Stromal cell of bone marrow (primary cell): ENCODE measurements around the gene PCNX2.

ENCODE experiments used
- DNase-seq: peaks from one replicate; pipeline ENCODE4 v3.0.0-alpha.2; 2012; ENCODE audit warnings: low read depth

Gene PCNX2

DNA sequence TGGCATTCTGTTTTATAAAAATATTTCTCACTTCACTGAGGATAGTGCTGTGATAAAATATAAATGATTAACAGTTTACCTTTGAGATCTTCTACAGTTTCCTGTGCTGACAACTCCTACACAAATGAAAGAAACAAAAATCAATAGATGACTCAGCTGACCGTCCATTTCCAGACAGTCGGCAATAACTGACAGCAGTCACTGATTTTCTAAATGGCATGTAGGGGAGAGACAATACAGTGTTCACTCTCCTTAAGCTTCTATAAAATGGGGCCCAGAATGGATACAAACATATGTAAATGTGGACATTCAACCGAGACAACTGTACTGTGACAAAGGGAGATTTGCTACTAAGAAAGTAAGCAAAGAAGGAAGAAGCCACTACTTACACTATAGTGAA, 34.3 kb downstream of the PCNX2 start:
- no peak for DNase-seq

DNA sequence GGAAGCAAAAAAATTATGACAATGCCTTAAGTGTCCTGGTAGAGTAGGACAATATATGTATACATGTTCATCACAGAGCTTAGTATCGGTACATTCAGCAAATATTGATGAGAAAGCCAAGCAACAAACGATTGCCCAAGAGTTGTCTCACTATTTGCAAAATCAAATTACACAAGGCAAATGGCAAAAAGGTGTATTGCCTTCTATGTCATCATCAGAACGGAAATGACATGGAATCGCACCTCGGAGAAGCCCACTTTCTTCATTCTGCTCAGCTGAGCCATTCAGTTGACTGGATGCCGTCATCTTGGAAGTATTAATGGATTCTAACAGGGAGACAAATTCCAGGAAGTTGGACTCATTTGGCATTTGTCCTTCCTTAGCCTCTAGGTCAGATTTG, 37.7 kb downstream of the PCNX2 start:
- no peak for DNase-seq

DNA sequence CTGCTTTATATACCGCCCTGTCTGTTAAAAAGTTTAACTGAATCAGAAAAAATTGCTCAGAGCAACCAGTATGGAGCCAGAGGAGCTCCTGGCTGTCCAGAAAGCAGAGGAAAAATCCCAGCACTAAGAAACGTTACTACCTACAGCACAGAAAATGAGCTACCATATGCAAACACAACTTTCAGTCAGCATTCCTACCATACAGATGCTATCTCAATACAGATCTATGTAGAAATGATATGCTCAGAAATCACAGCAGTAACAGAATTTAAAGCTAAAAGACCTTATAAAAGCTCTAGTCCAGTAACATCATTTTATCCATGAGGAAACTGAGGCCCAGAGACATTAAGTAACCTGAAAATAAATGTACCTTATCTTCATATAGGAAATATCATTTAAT, 38.7 kb downstream of the PCNX2 start:
- DNase-seq, result no peak

DNA sequence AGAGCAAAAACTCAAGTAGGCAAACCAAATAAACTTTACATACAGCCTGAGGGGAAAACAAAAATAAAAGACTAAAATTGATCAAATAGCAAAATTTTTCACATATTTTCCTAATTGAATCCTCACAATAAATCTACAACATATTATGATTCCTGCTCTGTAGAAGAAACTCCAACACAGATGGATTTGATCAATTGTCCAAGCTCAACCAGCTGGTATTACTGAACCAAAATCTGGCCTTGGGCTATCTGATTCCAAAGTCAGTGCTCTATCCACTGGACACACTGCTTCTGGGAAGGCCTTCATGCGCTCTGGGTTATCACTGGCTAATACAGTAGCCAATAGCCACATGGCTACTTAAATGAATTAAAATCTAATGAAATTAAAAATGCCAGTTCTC, 39.3 kb downstream of the PCNX2 start:
- DNase-seq, result no peak

DNA sequence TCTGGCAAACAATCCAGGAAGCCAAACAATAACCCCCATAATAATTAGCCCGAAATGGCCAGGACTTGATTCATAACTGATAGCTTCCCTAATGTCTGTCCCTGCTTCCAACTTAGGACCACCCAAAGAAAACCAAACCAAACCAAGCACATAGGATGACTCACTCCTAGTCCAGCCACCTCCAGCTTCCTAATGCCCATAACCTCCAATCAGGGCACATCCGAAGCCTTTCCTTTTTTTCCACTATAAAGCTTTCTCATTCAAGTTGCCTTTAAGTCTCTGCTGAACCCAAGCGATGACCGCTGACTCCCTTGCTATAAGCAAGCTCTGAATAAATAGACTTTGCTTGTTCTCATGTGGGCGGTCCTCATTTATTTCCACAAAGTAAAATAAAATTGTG, 40.4 kb downstream of the PCNX2 start:
- DNase-seq, result no peak

DNA sequence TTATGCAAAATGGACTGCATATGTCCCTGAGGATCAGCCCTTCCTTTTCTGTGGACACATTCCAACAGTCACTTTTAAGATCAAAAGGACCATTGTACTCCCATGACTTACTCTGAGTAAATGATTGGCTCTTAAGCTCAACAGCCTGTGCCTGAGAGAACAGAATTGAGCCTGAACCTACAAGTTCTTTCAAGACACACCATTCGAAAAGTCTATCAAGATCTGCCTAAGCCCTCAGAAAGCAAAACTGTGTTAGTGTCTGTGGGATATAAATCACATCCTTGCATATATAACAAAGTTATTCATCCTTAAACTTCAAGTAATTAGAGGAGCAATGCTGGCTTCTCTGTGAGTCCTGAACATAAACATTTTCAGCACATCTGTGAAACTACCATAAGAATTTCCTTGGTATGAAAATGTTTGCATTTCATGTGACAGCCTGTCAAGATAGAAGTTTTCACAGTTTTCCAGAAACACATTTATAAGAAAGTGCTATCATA, 41.6 kb downstream of the PCNX2 start:
- DNase-seq, result no peak

DNA sequence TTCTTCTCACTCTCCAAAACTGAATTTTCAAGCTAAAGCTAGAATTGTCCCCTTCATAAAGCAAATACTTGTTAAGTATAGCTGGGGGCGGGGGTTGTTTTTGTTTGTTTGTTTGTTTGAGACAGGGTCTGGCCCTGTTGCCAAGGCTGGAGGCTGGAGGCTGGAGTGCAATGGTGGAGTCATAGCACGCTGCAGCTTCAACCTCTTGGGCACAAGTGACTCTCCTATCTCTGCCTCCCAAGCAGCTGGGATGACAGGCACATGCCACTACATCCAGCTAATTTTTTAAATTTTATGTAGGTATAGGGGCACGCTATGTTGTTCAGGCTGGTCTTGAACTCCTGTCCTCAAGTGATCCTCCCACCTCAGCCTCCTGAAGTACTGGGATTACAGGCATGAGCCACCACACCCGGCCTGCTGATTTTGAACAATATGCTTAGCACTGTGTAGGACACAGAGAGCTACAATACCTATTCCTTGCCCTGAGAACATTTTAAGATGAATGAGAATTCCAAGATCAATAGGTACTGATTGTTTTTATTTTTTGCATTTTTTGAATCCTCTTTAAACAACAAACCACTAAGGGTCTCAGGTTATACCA, 42.2 kb downstream of the PCNX2 start:
- DNase-seq, result no peak

DNA sequence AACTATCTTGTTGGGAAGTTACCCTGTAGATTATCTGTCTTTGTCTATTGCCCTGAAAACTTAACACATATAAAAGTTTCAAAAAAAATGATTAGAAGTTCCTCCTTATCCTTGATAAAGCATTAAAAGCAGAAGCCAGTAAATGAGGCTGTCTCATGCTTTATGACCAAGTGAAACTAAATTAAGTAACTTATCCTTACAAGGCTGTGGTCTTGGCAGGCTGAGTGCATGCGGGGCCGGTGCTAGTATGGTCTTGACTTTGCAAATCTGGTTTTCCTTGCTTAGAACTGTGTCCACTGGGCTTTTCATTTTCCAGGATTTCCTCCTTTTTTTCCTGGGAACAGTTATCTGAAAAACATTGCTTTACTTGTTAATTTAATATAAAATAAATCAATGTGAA, 43.1 kb downstream of the PCNX2 start:
- no peak for DNase-seq

DNA sequence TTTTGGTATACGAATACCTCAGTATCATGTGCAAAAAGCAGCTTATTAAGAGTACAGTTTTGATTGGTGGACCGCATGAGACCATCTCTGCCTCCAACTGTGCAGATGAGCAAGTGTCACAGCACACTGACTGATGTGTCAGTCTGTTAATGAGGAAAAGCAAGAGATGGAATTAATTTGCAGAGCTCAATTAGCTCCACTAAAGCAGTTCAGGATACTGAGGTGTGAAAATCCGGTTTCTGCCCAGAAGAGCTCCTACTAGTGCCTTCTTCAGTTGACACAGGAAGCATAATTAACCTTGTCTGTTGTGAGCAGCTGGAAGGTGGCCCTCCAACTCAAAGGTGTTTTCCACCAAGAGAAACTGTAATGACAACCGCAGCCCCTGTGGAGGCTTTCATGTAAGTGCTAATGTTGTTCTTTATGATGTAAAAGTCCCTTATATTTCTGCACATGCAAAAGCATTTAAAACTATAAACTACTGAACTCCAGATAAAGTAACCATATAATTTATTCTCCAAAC, 44.3 kb downstream of the PCNX2 start:
- no peak for DNase-seq

DNA sequence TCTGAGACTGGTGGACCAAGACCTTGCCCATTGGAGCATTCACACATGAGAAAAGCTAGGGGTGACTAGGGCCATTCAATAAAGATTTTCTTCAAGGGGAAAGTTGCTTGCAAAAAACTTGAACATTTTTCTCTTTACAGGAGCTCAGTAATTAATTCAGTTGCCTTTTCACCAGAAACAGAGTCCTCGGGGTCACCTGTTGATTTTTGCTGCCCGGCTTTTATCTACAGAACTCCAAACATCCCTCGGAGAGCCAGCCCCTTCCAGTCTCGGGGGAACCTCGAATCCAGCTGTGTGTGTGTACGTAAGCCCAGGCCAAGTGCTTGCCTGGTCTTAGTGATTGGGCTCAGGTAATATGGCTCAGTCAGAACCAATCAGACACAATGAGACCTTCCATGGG, 47.5 kb downstream of the PCNX2 start:
- no peak for DNase-seq

DNA sequence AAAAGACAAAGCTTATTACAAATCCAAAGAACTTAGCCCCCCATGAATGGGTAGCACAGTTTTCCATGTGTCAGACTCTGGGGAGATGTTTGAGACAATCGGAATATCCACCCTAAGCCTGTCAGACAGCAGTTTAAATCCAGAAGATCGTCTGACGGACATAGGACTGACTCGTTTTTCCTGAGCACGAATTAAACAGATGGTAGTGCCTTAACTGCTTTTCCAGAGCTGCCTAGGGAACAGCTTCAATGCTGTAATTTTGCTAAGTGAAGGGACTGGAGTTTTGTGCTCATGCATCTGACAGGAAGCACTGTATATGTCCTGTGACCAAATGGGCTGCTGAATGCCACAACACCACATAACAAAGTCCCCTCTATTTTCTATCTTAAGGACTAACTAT, 48.6 kb downstream of the PCNX2 start:
- no peak for DNase-seq

DNA sequence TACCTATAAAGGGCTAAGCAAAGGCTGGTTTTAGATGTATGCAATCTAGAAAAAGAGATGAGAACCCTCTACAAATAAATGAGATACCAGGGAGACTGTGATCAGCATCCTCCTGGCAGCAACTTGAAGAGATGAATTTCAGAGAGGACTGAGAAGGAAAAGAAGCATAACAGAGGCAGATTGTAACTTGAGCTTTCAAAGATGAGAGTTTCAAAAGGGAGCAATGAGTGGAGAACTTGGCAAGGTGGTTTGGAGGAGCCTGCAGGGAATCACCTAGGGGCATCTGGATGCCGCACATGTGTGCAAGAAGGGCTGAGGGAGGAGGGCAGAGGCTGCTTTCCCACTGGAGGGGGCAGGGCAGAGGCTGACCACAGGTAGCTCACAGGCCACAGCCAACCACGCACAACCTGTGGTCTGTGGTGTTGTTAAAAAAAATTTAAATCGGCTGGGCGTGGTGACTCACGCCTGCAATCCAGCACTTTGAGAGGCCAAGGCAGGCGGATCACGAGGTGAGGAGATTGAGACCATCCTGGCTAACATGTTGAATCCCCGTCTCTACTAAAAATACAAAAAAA, 50.2 kb downstream of the PCNX2 start:
- DNase-seq, result no peak

DNA sequence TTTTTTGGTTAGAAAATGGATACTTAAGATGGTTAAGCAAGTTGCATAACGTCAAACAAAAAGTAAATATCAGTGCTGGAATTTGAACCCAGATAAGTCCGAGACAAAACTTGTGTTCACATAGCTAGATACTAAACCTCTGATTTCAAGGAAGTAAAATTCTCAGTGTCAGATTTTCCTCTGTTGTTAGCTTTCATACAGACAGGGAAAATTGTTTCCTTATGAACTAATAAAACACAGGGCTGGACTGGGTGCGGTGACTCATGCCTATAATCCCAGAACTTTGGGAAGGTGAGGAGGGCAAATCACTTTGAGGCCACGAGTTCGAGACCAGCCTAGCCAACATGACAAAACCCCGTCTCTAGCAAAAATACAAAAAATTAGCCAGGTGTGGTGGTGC, 51.3 kb downstream of the PCNX2 start:
- no peak for DNase-seq

DNA sequence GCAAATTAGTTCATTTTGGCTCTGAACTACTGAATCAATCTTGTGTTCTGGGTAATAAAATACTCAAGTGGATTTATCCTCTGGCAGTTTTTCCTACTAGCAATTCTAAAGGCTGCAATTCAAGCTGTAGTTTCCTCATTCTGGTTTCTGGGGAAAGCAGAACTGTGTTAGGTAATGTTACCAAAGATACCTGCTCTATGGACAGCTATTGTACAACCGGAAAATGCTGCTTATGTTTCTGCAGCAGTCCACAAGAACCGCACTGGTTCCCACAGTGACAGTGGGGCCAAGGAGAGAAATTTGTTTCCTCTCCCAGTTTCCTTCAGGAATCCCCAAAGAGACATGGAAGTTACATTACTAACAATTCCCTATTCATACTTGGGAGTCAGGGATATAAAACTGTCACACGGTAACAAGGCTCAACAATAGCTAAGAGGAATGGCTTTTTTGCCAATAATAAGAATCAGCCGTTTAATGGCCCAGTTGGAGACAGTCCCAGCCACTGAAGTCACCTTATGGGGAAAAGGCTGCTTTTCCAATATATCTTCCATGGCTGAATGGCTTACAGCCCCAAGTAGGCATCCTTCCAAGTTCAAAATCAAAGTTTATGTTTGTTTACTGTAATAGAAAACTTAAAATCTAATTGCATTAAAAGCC, 52.6 kb downstream of the PCNX2 start:
- no peak for DNase-seq

DNA sequence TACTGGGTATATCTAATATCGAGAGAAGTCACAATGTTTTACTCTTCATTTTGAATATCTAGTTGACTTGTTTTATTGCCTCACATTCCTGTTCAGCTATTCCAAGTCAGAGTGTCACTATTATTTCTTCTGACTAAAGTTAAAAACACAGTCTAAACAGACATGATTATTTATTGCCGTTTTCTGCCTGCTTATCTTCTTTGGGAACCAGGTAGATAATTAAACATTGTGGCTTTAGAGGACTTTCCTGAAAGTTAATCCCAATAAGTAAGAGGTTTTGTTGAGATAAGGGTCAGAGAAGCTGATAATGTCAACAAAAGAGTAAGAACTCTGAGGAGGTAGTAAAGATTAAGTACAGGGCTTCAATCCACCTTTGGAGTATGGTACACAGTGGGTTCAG, 53.8 kb downstream of the PCNX2 start:
- no peak for DNase-seq

DNA sequence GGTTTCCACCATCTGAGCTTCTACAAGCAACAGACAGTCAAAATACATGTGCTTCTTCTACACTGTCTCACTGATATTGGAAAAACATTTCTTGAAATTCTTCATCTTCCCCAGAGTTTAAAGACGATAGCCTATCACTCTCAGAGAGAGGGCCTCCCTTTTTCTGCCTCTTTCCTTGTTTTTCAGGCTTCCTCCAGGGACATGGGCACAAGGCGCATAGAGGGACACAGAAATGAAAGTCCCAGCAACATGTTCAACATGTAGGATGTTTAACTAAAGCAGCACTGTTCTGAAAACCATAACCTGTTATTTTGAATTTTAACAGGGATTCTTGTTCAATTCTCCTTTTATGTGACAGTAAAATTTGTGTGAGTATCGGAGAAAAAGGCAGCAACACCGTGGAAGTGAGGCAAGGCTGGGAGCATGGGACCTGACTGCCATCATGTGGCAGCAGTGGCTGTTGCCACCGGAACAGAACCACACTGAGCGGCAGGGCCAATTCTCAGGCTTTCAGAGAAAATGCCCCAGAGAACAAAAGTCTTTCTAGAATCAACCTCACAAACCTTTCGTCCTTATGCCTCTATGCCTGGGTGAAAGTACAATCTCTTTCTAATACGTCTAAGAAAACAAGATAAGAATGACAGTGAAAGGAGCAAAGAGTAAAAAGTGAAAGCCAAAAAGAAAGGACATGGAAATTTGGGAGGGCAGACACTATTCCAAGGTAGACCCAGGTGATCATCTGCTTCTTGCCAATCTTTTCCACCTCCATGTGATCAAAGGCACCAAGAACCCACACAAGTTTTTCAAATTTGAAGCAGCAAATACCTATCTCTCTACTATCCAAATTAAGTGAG, 54.5 kb downstream of the PCNX2 start:
- DNase-seq, result peak; percentile 34

DNA sequence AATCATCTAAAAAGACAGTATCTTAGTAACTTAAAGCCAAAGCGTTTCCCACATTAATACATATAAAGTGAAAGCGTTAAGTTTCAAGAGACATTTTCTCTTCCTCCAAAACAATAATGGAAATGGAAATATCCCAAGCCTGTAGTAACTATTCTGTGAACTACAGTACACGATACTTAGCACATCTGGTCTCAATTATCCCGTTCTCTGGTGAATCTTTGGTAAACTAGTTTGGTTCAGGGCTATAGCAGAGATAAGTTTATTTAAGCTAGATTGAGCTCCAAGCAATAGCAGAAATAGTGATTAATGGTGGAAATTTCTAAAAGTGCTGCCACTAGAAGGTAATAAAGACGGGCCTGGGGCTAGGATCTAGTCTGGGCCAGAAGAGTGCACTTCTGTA, 55.2 kb downstream of the PCNX2 start:
- no peak for DNase-seq

DNA sequence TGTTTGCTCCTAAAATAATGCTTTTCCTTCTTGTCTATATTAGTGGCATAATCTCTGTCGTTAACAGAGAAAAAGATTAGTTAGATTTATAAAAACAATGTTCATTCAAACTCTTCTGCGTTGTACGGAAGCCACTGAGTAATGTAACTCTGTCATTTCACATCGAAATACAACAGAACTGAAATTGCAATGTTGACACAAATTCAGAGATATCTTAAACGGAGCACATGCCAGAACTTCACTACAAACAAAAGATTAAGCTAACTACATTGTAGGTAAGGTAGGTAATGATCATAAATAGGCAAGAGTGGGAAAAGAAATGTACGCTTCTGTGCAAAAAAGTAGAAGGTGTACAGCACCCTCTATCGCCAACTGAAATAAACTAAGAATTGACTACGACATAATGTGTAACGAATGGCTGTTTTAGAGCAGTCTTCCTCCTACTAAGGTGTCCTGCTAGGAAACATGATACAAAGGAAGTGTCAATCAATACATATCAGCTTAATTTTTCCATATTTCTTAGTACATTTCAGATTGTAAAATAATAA, 56.6 kb downstream of the PCNX2 start:
- DNase-seq, result no peak

DNA sequence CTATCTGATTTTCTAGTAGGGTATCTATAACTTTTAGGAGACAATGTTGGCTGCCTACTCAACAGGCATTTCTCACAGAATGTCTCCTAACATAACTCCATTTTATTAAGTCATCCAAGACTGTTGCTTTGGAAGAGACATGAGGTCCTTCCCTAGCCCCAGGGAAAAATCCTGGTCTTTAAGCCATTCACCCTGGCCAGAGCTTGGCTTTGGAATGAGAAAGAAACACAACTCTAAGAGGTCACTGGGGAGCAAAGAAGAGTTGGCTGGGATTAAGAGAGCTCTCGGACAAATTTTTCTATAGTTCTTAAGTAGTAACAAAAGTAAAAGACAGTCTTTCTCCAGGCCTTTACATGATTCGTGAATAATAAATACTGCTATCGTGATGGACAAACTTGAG, 57.9 kb downstream of the PCNX2 start:
- DNase-seq, result no peak

DNA sequence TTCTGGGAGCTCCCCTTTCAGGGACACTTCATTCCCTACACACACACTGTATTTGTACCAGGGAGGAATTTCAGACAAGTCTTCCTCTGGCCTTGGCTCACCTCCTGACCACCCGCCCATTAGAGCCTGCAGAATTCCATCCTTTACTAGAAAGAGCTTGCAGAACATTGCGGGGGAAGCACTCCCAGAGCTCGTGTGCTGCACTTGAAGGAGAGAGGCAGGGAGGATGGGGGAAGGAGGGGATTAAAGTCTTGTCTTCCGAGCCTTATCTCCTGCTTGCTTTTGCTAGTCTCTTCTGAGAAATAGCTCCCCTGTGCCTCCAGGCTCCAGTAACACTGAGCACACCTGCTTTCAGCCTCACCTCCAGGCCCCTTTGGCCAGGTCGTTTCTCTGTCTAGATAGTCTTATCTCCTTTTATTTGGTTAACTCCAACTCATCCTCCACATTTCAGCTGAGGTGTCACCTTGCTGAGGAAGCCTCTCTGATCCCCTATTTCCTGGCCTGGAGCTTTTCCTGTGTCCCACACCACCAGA, 62.0 kb downstream of the PCNX2 start:
- no peak for DNase-seq

DNA sequence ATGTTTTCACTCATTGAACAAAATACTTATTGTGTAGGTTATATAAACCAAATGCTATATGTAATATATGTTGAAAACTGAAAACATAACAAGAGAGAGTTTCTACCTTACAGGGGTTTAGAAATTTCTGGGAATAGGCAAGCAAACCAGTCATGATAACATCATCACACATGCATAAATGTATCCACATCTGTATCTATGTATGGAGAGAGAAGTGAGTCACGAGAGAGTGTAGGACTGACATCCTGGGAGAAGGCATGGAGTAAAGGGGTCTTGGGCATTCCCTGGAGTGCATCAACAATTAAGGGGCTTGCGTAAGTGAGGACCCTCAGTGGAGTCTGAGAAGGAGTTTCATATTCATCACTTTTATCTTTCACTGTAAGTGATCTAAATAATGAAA, 65.5 kb downstream of the PCNX2 start:
- no peak for DNase-seq

DNA sequence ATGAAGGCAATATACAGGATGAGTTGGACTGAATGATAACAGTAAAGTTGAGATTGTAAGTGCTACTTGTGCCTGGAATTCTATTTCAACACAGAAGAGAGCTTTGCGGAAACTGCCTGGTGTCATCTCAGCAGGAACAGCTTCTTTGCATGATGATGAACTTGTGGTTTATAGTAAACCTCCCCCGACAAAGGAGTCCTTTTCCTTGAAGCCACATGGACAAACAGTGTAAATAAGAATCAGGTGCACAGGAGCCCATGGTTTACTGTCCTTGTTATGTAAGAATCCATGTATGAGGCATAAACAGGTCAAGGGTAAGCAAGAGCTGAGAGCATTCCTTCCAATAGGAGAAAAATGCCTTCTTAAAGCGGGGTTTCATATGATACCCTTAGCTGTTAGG, 66.2 kb downstream of the PCNX2 start:
- no peak for DNase-seq
